GM21390 (cell line): ENCODE data around the gene TRIM37.
"Not testable (repeated sequence)": the region's sequence is repeated elsewhere in the genome, so short reads cannot be mapped to it uniquely, and the experiment has no call there.

Experiments
- ATAC-seq: cut with Tn5 transposase; IDR thresholded peaks from one replicate; pipeline ENCODE4 v1.9.1; 2021; ENCODE audit not compliant: unreplicated experiment

The TRIM37 gene

GRCh38 chr17:59106463-59107305, at the start of gene TRIM37:
TSS of gene TRIM37 (minus strand) at chr17:59106880. CDS start at chr17:59106461, 419 bp downstream.
- ATAC-seq = peak; percentile 93

GRCh38 chr17:59155439-59156177, 48.9 kb upstream of the TRIM37 start, which contains the start of gene PRR11:
TSS of gene PRR11 (plus strand) at chr17:59155746. CDS start at chr17:59169753, 14,007 bp downstream.
- peak; percentile 88 for ATAC-seq

GRCh38 chr17:59154721-59155438, 48.2 kb upstream of the TRIM37 start, which contains the start of gene SKA2:
TSS of gene SKA2 (minus strand) at chr17:59155186. CDS start at chr17:59155163, 23 bp downstream.
- peak; percentile 76 for ATAC-seq

- no peak for ATAC-seq
Measured at GRCh38 chr17:59154292-59154720, 47.6 kb upstream of the TRIM37 start.

- ATAC-seq = no peak
Measured at GRCh38 chr17:59152925-59153324, 46.2 kb upstream of the TRIM37 start.

- no peak for ATAC-seq
Measured at GRCh38 chr17:59151591-59151990, 44.9 kb upstream of the TRIM37 start.

- ATAC-seq = no peak
Measured at GRCh38 chr17:59151006-59151405, 44.3 kb upstream of the TRIM37 start.

GRCh38 chr17:59149841-59150511, 43.3 kb upstream of the TRIM37 start:
- ATAC-seq = no peak

- no peak for ATAC-seq
Measured at GRCh38 chr17:59149051-59149450, 42.4 kb upstream of the TRIM37 start.

- no peak for ATAC-seq
Measured at GRCh38 chr17:59145571-59146096, 39.0 kb upstream of the TRIM37 start.

GRCh38 chr17:59141860-59142259, 35.2 kb upstream of the TRIM37 start:
- ATAC-seq = no peak

- ATAC-seq = no peak
Measured at GRCh38 chr17:59139939-59140338, 33.3 kb upstream of the TRIM37 start.

- ATAC-seq = not testable (repeated sequence)
Measured at GRCh38 chr17:59138339-59138738, 31.7 kb upstream of the TRIM37 start.

- ATAC-seq = no peak
Measured at GRCh38 chr17:59131131-59131530, 24.5 kb upstream of the TRIM37 start.

- no peak for ATAC-seq
Measured at GRCh38 chr17:59129814-59130213, 23.1 kb upstream of the TRIM37 start.

- no peak for ATAC-seq
Measured at GRCh38 chr17:59126809-59127417, 20.2 kb upstream of the TRIM37 start.

- ATAC-seq = no peak
Measured at GRCh38 chr17:59124665-59125064, 18.0 kb upstream of the TRIM37 start.

GRCh38 chr17:59121901-59122480, 15.3 kb upstream of the TRIM37 start:
- ATAC-seq = no peak

GRCh38 chr17:59115474-59115873, 8.8 kb upstream of the TRIM37 start:
- no peak for ATAC-seq

- no peak for ATAC-seq
Measured at GRCh38 chr17:59111539-59111938, 4.9 kb upstream of the TRIM37 start.
